HepG2 (cell line): Measurements from ENCODE around the gene FARSB. TPM values are rescaled to one million over a fixed set of nuclear protein-coding genes. Genes with fewer than 3 reads are reported as not detected.

Experiments
- FOXP1 ChIP-seq, 2 experiments: fragments of 450-650 bp in 1 of 2; IDR thresholded peaks; 2 replicates each; pipeline ENCODE4 v1.6.1; 2017 to 2018; ENCODE audit warnings: antibody characterized with exemption in 1 of 2
- KLF12 ChIP-seq: sonication (generic); formaldehyde crosslinking; IDR thresholded peaks from 2 replicates; pipeline ENCODE4 v1.4.0; 2020; ENCODE audit warnings: missing genetic modification reagents, borderline replicate concordance
- MAFG ChIP-seq: sonication (generic); formaldehyde crosslinking; IDR thresholded peaks from 2 replicates; pipeline ENCODE4 v1.5.1; 2020; ENCODE audit warnings: mild to moderate bottlenecking, missing genetic modification reagents
- ZC3H4 ChIP-seq: sonication (generic); formaldehyde crosslinking; IDR thresholded peaks from 2 replicates; pipeline ENCODE4 v1.4.0; 2020; ENCODE audit warnings: missing genetic modification reagents, borderline replicate concordance
- ZNF34 ChIP-seq: sonication (generic); formaldehyde crosslinking; IDR thresholded peaks from 2 replicates; pipeline ENCODE4 v1.4.0; 2020; ENCODE audit warnings: mild to moderate bottlenecking, missing genetic modification reagents, borderline replicate concordance
- ZNF720 ChIP-seq: sonication (generic); formaldehyde crosslinking; IDR thresholded peaks from 2 replicates; pipeline ENCODE4 v1.4.0; 2020; ENCODE audit warnings: missing genetic modification reagents
- ZNF775 ChIP-seq: sonication (generic); formaldehyde crosslinking; IDR thresholded peaks from 2 replicates; pipeline ENCODE4 v1.4.0; 2020; ENCODE audit warnings: missing genetic modification reagents, mild to moderate bottlenecking, moderate library complexity, borderline replicate concordance
- polyA plus RNA-seq, 8 experiments: library from polyadenylated mRNA; depleted of rRNA in 3 of 8; stranded (reverse) in 7 of 8; unstranded in 1 of 8; fragments of >200 nt; fragmentation: Illumina TruSeq in 4 of 8; extraction: Trizol in 4 of 8; gene quantifications; 2 replicates each; pipeline versions ENCODE4 v1.2.1 to v1.2.3, GENCODE V29; 2011 to 2016; ENCODE audit warnings: low read depth in 4 of 8, missing spikeins in 1 of 8, mixed read lengths in 1 of 8; ENCODE audit not compliant: insufficient read depth in 1 of 8
- total RNA-seq, 5 experiments: library from RNA; depleted of rRNA; stranded (reverse); fragments of >200 nt; fragmentation: Illumina TruSeq; extraction: Trizol; gene quantifications; 2 replicates each; pipeline ENCODE4 v1.2.3, GENCODE V29; 2016; ENCODE audit warnings: low read depth in 1 of 5
- TF ChIP-seq, protein P1 (sequence below): sonication (generic); formaldehyde crosslinking; IDR thresholded peaks from 2 replicates; pipeline ENCODE4 v1.4.0; 2020; ENCODE audit warnings: mild to moderate bottlenecking, missing genetic modification reagents

The FARSB gene
- total and polyA plus RNA-seq, 2 of the 13 experiments (the other 11 are each of a cell fraction or from before 2014, with no cell fraction given) = 23.3 to 45.9 TPM

DNA sequence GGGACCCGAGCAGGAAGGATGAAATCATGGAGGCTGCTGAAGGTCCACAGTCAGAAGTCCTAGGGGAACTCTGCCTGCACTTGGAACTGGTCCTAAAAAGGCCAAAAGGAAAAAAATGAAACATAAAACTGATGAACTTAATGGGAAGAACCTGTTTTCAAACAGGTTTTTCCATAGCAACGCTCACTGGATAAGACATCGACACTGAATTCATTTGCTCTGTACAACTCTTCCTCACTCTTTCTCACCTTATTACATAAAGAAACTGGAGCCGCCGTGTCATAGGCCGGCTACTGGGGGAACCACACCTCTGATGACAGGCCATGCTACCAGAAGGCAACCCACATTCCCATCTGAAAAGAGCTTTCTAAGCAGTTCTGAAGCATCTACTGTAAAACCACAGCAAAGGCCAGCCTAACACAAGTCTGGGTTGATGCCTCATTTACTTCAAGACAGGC lies 83.6 kb downstream of the FARSB start (continued):
- TF ChIP-seq, protein P1, sequence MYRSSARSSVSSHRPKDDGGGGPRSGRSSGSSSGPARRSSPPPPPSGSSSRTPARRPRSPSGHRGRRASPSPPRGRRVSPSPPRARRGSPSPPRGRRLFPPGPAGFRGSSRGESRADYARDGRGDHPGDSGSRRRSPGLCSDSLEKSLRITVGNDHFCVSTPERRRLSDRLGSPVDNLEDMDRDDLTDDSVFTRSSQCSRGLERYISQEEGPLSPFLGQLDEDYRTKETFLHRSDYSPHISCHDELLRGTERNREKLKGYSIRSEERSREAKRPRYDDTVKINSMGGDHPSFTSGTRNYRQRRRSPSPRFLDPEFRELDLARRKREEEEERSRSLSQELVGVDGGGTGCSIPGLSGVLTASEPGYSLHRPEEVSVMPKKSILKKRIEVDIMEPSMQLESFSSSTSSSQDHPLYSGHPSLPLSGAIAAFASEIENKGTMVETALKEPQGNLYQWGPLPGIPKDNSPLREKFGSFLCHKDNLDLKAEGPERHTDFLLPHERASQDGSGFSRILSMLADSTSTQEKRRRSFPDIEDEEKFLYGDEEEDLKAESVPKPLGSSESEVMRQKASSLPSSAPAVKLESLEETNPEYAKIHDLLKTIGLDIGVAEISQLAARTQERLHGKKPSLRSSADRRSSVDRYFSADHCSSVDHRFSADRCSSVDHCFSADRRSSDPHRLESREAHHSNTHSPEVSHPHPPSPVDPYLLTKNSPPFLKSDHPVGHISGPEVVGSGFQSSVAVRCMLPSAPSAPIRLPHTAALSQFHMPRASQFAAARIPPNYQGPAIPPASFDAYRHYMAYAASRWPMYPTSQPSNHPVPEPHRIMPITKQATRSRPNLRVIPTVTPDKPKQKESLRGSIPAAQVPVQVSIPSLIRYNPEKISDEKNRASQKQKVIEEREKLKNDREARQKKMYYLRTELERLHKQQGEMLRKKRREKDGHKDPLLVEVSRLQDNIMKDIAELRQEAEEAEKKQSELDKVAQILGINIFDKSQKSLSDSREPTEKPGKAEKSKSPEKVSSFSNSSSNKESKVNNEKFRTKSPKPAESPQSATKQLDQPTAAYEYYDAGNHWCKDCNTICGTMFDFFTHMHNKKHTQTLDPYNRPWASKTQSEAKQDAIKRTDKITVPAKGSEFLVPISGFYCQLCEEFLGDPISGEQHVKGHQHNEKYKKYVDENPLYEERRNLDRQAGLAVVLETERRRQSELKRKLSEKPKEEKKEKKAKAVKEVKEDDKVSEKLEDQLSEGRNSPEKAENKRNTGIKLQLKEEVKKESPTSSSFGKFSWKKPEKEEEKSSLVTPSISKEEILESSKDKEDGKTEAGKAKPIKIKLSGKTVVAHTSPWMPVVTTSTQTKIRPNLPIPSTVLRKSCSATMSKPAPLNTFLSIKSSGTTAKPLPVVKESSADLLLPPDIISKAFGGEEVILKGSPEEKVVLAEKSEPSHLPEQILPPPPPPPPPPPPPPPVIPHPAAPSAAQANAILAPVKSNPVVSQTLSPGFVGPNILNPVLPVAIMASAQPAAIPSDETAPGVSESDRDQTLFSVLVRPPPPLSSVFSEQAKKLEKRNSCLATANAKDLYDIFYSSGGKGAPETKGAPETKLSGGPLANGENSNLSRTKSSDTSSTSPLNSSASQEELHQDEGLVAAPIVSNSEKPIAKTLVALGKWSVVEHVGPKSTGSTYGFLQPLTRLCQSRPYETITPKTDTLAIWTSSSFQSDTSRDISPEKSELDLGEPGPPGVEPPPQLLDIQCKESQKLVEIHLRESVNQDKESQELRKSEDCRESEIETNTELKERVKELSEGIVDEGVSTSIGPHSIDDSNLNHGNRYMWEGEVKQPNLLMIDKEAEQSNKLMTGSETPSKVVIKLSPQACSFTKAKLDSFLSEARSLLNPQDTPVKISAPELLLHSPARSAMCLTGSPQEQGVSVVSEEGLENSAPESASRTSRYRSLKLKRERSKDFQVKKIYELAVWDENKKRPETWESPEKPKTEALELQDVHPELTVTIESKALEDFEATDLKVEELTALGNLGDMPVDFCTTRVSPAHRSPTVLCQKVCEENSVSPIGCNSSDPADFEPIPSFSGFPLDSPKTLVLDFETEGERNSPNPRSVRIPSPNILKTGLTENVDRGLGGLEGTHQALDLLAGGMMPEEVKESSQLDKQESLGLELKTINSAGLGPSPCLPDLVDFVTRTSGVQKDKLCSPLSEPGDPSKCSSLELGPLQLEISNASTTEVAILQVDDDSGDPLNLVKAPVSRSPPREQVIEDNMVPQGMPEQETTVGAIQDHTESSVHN (CRISPR knock-in tag) = no peak
- no peak for TF ChIP-seq ZNF34 (CRISPR knock-in tag)
- TF ChIP-seq ZNF775 (CRISPR knock-in tag) = no peak
- TF ChIP-seq ZNF720 = no peak
- no peak for TF ChIP-seq KLF12
- no peak for TF ChIP-seq FOXP1 (IDR thresholded peaks at IDR 0.05)
- TF ChIP-seq FOXP1 (CRISPR knock-in tag; IDR thresholded peaks at IDR 0.05) = no peak
- no peak for TF ChIP-seq ZC3H4 (CRISPR knock-in tag)
- TF ChIP-seq MAFG (CRISPR knock-in tag) = no peak
